Mucosa of stomach (tissue), 1 donor: ENCODE measurements around the gene LDLRAD3.
"Not testable (repeated sequence)": the region's sequence is repeated elsewhere in the genome, so short reads cannot be mapped to it uniquely, and the experiment has no call there.

Source experiments
- H3K27me3 ChIP-seq: one replicate; pipeline ENCODE4 v1.7.0; 2013; ENCODE audit warnings: mild to moderate bottlenecking, low read length; ENCODE audit not compliant: control insufficient read depth, insufficient read depth
- H3K36me3 ChIP-seq: one replicate; pipeline ENCODE4 v1.7.0; 2013; ENCODE audit warnings: low read length; ENCODE audit not compliant: control insufficient read depth, insufficient read depth
- H3K4me1 ChIP-seq: one replicate; pipeline ENCODE4 v1.7.0; 2013; ENCODE audit warnings: mild to moderate bottlenecking, low read length; ENCODE audit not compliant: control insufficient read depth, insufficient read depth
- H3K4me3 ChIP-seq: one replicate; pipeline ENCODE4 v1.7.0; 2013; ENCODE audit warnings: low read length
- H3K9ac ChIP-seq: one replicate; pipeline ENCODE4 v1.7.0; 2013; ENCODE audit warnings: mild to moderate bottlenecking, low read length, moderate library complexity
- H3K9me3 ChIP-seq: one replicate; pipeline ENCODE4 v1.7.0; 2013; ENCODE audit warnings: mild to moderate bottlenecking, low read length, moderate library complexity; ENCODE audit not compliant: control insufficient read depth
- donor health status: Pancreatic carcinoma.

Gene LDLRAD3

GRCh38 chr11:36189735-36190134 lies 245.9 kb downstream of the LDLRAD3 start:
- not testable (repeated sequence) for H3K4me1 ChIP-seq, H3K9me3 ChIP-seq, H3K9ac ChIP-seq, H3K36me3 ChIP-seq, H3K4me3 ChIP-seq, H3K27me3 ChIP-seq

- H3K36me3 ChIP-seq: no peaks in the 10 kb centered on the region
- H3K27me3 ChIP-seq: no peaks in the 10 kb centered on the region
These were observed 248.1 kb downstream of the LDLRAD3 start for GRCh38 chr11:36191941-36192340.

DNA sequence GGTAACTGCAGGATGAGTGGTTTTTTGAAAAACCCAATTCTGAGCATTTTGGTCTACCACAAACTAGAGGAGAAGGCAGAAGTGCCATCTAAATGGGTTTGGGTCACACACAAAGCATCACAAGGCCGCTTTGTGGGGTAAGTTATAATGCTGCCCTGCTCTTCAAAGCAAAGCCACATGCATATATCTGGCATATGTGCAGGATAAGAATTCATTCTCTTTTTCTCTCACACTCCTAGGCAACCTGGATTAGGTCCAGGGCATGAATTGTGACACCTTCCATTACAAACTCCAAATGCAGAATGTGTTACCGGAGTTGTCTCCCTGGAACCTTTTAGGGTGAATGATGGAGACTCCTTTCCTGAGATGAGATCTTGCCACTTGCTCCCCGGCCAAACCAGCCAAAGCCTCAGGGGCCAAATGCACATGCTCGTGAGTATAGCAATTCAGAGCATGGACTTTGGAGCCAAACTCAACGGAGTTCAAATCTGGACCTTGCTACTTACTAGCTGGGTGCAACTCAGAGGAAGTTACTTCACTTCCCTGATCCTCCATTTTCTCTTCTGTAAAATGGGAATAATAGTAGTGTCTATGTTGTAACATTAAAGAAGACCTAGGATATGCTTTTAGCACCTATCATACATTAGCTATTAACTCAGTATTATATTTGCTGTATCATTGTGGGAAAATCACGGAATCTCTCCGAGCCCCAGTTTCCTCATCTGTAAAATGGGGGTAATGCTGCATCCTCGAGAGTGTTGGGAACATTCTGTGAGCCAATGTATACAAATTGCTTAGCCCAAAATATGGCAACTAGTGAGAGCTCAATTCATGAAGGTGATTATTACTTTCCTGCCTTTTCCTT lies 248.8 kb downstream of the LDLRAD3 start:
- Histone ChIP-seq H3K36me3 (no peaks in the 10 kb centered on the region), H3K4me1 (no peaks in the 10 kb centered on the region), H3K9ac (no peak overlapping the region), H3K4me3 (no peak overlapping the region), H3K9me3 (no peaks in the 10 kb centered on the region), H3K27me3 (no peaks in the 10 kb centered on the region)

More at GRCh38 chr11:36191941-36192340, 248.1 kb downstream of the LDLRAD3 start:
- Histone ChIP-seq H3K4me1 (no peaks in the 10 kb centered on the region), H3K9ac (no peak overlapping the region), H3K4me3 (no peak overlapping the region), H3K9me3 (no peaks in the 10 kb centered on the region)

- Histone ChIP-seq H3K4me1 (no peaks in the 10 kb centered on the region), H3K9me3 (no peaks in the 10 kb centered on the region), H3K9ac (no peak overlapping the region), H3K4me3 (no peak overlapping the region), H3K36me3 (no peaks in the 10 kb centered on the region), H3K27me3 (no peaks in the 10 kb centered on the region)
These were observed 249.4 kb downstream of the LDLRAD3 start for GRCh38 chr11:36193290-36193619.

GRCh38 chr11:36193721-36194120 lies 249.9 kb downstream of the LDLRAD3 start:
- Histone ChIP-seq H3K27me3 (no peaks in the 10 kb centered on the region), H3K9me3 (no peaks in the 10 kb centered on the region), H3K4me1 (no peaks in the 10 kb centered on the region), H3K4me3 (no peak overlapping the region), H3K36me3 (no peaks in the 10 kb centered on the region), H3K9ac (no peak overlapping the region)

- H3K36me3 ChIP-seq: no peaks in the 10 kb centered on the region
- no peaks in the 10 kb centered on the region for H3K9me3 ChIP-seq
- H3K4me3 ChIP-seq: no peak overlapping the region
- H3K27me3 ChIP-seq: no peaks in the 10 kb centered on the region
- H3K4me1 ChIP-seq: no peaks in the 10 kb centered on the region
- H3K9ac ChIP-seq: no peak overlapping the region
These were observed 251.9 kb downstream of the LDLRAD3 start for GRCh38 chr11:36195496-36196354.

GRCh38 chr11:36196411-36196998 lies 252.6 kb downstream of the LDLRAD3 start:
- H3K4me1 ChIP-seq: no peaks in the 10 kb centered on the region

DNA sequence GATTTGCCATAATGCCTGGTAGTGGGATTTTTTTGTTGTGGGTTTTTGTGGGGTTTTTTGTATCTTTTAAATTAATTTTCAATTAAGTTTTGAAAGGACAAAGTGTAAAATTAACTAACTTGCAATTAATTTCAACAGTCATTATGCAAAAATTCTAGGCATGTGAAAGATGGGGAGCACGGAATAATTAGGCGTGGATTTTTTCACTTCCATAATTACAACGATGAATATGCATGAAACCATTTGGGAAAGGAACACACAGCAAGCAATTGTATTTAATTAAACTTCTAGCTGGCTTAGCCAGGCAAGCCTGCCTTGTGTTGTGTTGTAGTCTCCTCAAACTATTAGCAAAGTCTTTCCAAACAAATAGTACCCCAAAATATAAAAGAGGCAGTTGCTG lies 257.5 kb downstream of the LDLRAD3 start:
- Histone ChIP-seq H3K9me3 (no peaks in the 10 kb centered on the region), H3K4me1 (no peaks in the 10 kb centered on the region), H3K27me3 (no peaks in the 10 kb centered on the region), H3K36me3 (no peaks in the 10 kb centered on the region), H3K4me3 (no peak overlapping the region), H3K9ac (no peak overlapping the region)

More at GRCh38 chr11:36196411-36196998, 252.6 kb downstream of the LDLRAD3 start:
- Histone ChIP-seq H3K4me3 (no peak overlapping the region), H3K36me3 (no peaks in the 10 kb centered on the region), H3K27me3 (no peaks in the 10 kb centered on the region), H3K9me3 (no peaks in the 10 kb centered on the region), H3K9ac (no peak overlapping the region)

GRCh38 chr11:36205536-36205935 lies 261.7 kb downstream of the LDLRAD3 start:
- Histone ChIP-seq H3K36me3 (no peaks in the 10 kb centered on the region), H3K9me3 (no peaks in the 10 kb centered on the region), H3K4me3 (no peak overlapping the region), H3K9ac (no peak overlapping the region), H3K4me1 (no peaks in the 10 kb centered on the region), H3K27me3 (no peaks in the 10 kb centered on the region)

GRCh38 chr11:36210529-36210928 lies 266.7 kb downstream of the LDLRAD3 start:
- Histone ChIP-seq H3K9ac (no peak overlapping the region), H3K9me3 (no peaks in the 10 kb centered on the region), H3K36me3 (no peaks in the 10 kb centered on the region), H3K4me1 (no peaks in the 10 kb centered on the region), H3K4me3 (no peak overlapping the region), H3K27me3 (no peaks in the 10 kb centered on the region)

DNA sequence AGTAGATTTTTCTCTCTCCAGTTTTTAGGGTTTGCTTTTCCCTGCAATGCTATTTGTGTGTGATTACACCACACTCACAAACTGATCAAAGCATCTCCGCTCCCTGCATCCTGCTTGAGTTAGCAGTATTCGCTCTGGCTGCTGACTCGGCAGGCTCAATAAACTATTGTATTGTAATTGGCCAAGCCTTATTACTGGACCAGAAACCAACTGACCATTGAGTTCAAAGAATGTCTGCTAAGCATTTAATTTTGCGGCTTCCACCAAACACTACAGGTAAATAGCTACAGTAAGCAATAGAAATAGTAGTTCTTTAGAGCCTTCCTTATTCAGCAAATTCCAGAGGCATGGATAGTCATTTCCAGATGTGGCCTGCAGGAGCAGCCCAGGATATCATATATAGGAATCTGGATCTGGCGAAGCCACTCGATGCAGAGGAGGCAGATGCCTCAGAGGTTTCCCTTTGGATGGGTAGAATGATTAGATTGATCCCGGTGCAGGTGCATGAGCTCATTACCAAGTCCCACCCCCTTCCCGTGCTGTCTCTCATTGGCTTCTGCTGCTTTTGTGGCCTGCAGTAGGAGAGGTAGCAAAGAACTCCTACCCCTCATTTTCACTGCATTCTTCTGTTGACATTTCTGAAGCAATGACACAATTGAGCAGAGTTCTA lies 268.0 kb downstream of the LDLRAD3 start:
- Histone ChIP-seq H3K4me1 (no peaks in the 10 kb centered on the region), H3K36me3 (no peaks in the 10 kb centered on the region), H3K9me3 (no peaks in the 10 kb centered on the region), H3K4me3 (no peak overlapping the region), H3K9ac (no peak overlapping the region), H3K27me3 (no peaks in the 10 kb centered on the region)
